ENCODE results near the gene ABHD5.

Gene ABHD5

DNA sequence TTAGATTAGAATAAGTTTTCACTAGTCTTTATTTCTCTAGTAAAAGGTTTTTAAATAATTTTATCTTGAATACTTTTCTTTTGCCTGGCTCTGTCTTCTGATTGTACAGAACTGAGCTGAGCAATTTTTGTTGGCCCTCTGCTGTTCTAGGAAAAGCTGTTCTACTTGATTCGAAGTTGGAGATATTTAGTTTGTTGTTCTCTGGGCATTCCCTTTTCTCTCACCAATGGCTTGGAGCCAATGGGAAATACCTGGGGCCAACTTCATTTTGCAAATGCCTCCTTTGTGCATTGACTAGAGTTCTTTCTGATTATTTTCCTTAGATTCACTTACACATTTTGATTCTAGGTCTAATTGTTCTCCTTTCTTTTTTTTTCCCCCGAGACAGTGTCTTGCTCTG, 16.5 kb downstream of the ABHD5 start:
- TF ChIP-seq, protein P1, sequence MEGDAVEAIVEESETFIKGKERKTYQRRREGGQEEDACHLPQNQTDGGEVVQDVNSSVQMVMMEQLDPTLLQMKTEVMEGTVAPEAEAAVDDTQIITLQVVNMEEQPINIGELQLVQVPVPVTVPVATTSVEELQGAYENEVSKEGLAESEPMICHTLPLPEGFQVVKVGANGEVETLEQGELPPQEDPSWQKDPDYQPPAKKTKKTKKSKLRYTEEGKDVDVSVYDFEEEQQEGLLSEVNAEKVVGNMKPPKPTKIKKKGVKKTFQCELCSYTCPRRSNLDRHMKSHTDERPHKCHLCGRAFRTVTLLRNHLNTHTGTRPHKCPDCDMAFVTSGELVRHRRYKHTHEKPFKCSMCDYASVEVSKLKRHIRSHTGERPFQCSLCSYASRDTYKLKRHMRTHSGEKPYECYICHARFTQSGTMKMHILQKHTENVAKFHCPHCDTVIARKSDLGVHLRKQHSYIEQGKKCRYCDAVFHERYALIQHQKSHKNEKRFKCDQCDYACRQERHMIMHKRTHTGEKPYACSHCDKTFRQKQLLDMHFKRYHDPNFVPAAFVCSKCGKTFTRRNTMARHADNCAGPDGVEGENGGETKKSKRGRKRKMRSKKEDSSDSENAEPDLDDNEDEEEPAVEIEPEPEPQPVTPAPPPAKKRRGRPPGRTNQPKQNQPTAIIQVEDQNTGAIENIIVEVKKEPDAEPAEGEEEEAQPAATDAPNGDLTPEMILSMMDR (IDR thresholded peaks at IDR 0.05; ENCODE audit: extremely low read depth, missing control alignments): no peak
- DNase-seq (ENCODE audit: low spot score): no peak

DNA sequence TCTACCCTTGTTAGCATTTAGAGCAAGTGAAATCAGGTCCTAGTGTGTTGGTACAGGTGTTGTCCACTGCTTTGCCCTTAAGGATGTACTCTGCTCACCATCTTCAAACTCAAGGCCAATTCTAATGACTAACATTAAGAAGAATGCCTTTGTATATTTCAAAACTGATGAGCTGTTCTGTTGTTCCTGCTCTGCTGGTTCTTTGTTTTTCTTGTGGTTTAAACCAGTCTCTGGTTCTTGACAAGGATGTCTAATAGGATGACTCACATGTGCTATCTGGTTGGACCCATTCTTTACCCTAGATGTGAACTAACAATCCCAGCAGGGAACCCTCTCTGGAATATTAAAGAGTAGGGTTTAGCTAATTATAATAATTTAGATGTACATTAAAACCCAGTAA, 17.3 kb downstream of the ABHD5 start:
- TF ChIP-seq, protein P1 (IDR thresholded peaks at IDR 0.05; ENCODE audit: extremely low read depth, missing control alignments): no peak
- DNase-seq (ENCODE audit: low spot score): no peak

DNA sequence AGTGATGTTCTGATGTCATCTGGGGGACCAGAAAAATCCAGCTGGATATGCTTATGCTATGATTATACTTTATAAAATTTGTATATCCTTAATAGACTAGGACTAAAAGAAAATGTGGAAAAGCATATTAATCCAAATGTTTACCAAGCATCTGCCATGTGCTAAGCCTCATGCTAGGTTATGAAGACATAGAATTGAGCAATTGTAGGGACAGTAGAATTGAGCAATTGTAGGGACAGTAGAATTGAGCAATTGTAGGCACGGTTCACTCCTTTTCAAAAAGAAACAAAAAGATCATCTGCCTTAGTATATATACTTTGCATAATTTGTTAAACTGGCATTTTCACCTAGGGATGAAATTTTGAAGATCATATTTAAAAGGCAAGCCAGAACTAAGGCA, 18.3 kb downstream of the ABHD5 start:
- TF ChIP-seq, protein P1 (IDR thresholded peaks at IDR 0.05; ENCODE audit: extremely low read depth, missing control alignments): no peak
- no peak for DNase-seq (ENCODE audit: low spot score)

DNA sequence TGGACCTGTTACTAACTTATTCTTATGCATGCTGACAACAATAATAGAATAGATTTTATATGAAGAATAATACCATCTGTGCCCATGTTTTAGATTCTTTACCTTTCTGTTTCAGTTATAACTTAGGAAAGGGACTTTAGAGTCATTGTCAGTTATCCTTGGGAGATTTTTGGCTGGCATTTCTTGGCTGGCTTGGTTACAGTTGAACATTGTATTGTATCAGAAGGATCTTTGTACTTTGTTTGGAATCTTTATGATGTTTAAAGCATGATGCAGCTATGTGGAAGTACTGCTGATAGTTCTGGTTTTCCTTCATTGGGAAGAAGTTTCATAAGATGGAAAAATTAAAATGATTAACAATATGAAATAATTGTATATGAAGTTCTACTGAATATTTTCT, 19.9 kb downstream of the ABHD5 start:
- TF ChIP-seq, protein P1 (IDR thresholded peaks at IDR 0.05; ENCODE audit: extremely low read depth, missing control alignments): no peak
- DNase-seq (ENCODE audit: low spot score): no peak

DNA sequence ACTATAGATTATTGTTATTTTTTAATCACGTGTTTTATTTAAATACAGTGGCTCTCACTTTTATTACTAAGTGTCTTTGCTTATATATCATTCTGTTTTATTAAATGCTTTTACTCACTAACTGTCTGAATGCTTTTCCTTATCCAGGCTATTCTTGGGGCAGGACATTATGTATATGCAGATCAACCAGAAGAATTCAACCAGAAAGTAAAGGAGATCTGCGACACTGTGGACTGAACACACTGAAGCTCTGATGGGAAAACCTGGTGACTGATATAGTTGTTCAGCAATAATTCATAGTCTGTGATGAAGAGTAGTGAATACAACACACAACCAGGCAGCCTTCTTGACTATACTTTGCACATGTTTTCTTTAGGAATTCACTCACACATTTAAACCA, 27.6 kb downstream of the ABHD5 start:
- DNase-seq (ENCODE audit: low spot score): no peak
- TF ChIP-seq, protein P1 (IDR thresholded peaks at IDR 0.05; ENCODE audit: extremely low read depth, missing control alignments): no peak

DNA sequence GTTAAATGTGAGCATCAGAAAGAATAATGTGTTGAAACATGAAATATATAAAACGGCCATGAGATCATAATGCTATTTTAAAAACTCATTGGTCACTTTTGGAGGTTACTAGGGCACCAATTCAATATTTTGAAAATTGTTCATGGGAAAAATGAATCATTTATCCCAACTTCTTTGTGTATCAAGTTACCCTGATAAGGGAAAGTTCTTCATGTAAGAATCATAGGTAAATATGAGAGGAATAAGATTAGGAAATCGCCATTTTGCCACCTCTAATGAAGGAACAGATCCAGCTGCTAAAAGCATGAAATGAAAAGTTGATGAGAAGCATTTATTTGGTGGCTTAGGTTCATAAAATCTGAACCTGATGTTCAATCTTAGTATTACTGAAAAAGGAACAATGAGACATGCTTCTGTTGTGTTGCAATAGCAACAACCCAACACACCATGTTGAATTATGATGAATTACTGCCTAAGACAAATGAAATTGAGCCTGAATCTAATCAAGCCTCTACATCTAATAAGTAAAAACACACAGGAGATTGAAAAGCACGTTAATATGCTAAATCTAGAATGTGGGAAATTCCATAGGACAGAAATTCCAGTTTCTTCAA, 32.5 kb downstream of the ABHD5 start:
- TF ChIP-seq, protein P1 (IDR thresholded peaks at IDR 0.05; ENCODE audit: extremely low read depth, missing control alignments): no peak
- no peak for DNase-seq (ENCODE audit: low spot score)

DNA sequence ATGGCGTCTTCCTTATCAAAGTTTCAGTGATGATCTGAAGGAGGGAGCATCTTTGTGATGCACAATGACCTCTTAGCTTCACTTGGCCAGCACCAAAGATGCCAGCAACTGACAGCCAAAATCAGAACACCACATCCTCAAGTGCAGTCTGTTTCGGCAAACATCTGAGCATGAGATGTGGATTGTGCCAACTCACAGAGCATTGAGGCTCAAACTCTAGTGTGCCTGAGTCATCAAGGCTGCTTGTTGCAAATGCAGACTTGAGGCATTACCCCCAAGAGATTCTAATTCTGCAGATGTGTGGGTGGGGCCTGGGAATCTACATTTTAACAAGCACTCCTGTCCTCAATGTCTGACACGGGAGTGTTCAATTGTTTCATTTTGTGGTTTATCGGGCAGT, 35.8 kb downstream of the ABHD5 start:
- TF ChIP-seq, protein P1 (IDR thresholded peaks at IDR 0.05; ENCODE audit: extremely low read depth, missing control alignments): no peak

More for the DNA sequence above, 35.8 kb downstream of the ABHD5 start:
- DNase-seq (ENCODE audit: low spot score): no peak
